DOHH2 (cell line): ENCODE measurements around the gene CERS6.

ENCODE experiments used
- CTCF ChIP-seq: fragments of 200-600 bp; sonication (generic); IDR thresholded peaks from one replicate; pipeline ENCODE4 v1.5.1; 2014; ENCODE audit warnings: antibody characterized with exemption, mild to moderate bottlenecking, low read depth, low read length; ENCODE audit not compliant: poor library complexity, severe bottlenecking
- EZH2phosphoT487 ChIP-seq: fragments of 200-600 bp; sonication (generic); IDR thresholded peaks from 2 replicates; pipeline ENCODE4 v1.6.1; 2017; ENCODE audit warnings: borderline replicate concordance, mild to moderate bottlenecking, antibody characterized with exemption, low read length, moderate library complexity, mixed read lengths

GRCh38 chr2:168622559-168622958 is 166.5 kb downstream of the CERS6 start:
- no peak for TF ChIP-seq CTCF
- no peak for TF ChIP-seq EZH2phosphoT487
